SK-N-SH treated with all-trans-retinoic acid at 6 μM for 48 hours (cell line): ENCODE data around the gene KIF26A.

Experiments used
- ATAC-seq: fragments of 200-7000 bp; cut with Tn5 transposase; 3 replicates; pipeline ENCODE4 v1.9.1; 2020; ENCODE audit warnings: mild to moderate bottlenecking, moderate library complexity
- ARNTL ChIP-seq: fragments of 450-650 bp; formaldehyde crosslinking; IDR thresholded peaks from 2 replicates; pipeline ENCODE4 v1.5.0; 2020; ENCODE audit warnings: low read depth, mild to moderate bottlenecking, moderate library complexity, borderline replicate concordance
- BACH2 ChIP-seq: fragments of 250-450 bp; sonication (Bioruptor Pico); IDR thresholded peaks from 2 replicates; pipeline ENCODE4 v1.9.0; 2021; ENCODE audit warnings: mild to moderate bottlenecking, borderline replicate concordance
- CREB5 ChIP-seq: fragments of 250-450 bp; sonication (Bioruptor Pico); IDR thresholded peaks from 2 replicates; pipeline ENCODE4 v1.5.1; 2020; ENCODE audit warnings: low read depth, mild to moderate bottlenecking, moderate library complexity
- CSDC2 ChIP-seq: fragments of 250-450 bp; sonication (Bioruptor Pico); IDR thresholded peaks from 2 replicates; pipeline ENCODE4 v1.5.0; 2020; ENCODE audit warnings: mild to moderate bottlenecking, moderate library complexity
- CSRNP3 ChIP-seq: fragments of 250-450 bp; sonication (Bioruptor Pico); IDR thresholded peaks from 2 replicates; pipeline ENCODE4 v1.5.1; 2021; ENCODE audit warnings: mild to moderate bottlenecking, moderate library complexity
- ESRRG ChIP-seq: fragments of 250-450 bp; sonication (Bioruptor Pico); IDR thresholded peaks from 2 replicates; pipeline ENCODE4 v1.6.1; 2021; ENCODE audit warnings: mild to moderate bottlenecking
- ISL1 ChIP-seq: fragments of 250-450 bp; sonication (Bioruptor Pico); IDR thresholded peaks from 2 replicates; pipeline ENCODE4 v2.1.2; 2022; ENCODE audit warnings: mild to moderate bottlenecking, moderate library complexity
- OSR1 ChIP-seq: fragments of 250-450 bp; sonication (Bioruptor Pico); IDR thresholded peaks from 2 replicates; pipeline ENCODE4 v1.8.0; 2022; ENCODE audit warnings: moderate library complexity, mild to moderate bottlenecking, inconsistent platforms
- RARB ChIP-seq: fragments of 250-450 bp; sonication (Bioruptor Pico); IDR thresholded peaks from 2 replicates; pipeline ENCODE4 v1.8.0; 2021; ENCODE audit warnings: mild to moderate bottlenecking, moderate library complexity
- SNAI2 ChIP-seq: fragments of 250-450 bp; sonication (Bioruptor Pico); IDR thresholded peaks from 2 replicates; pipeline ENCODE4 v1.5.0; 2020; ENCODE audit warnings: mild to moderate bottlenecking, moderate library complexity
- TCF4 ChIP-seq: fragments of 250-450 bp; sonication (Bioruptor Pico); IDR thresholded peaks from 2 replicates; pipeline ENCODE4 v1.8.0; 2021; ENCODE audit warnings: mild to moderate bottlenecking, moderate library complexity, borderline replicate concordance
- TOX ChIP-seq: fragments of 250-450 bp; sonication (Bioruptor Pico); IDR thresholded peaks from 2 replicates; pipeline ENCODE4 v1.8.0; 2021; ENCODE audit warnings: mild to moderate bottlenecking, moderate library complexity, borderline replicate concordance
- TSHZ2 ChIP-seq: fragments of 250-450 bp; sonication (Bioruptor Pico); IDR thresholded peaks from 2 replicates; pipeline ENCODE4 v1.5.0; 2020; ENCODE audit warnings: mild to moderate bottlenecking, moderate library complexity
- ZC3H10 ChIP-seq: fragments of 250-450 bp; sonication (Bioruptor Pico); IDR thresholded peaks from 2 replicates; pipeline ENCODE4 v1.5.1; 2021; ENCODE audit warnings: mild to moderate bottlenecking, moderate library complexity
- ZFP3 ChIP-seq: fragments of 250-450 bp; sonication (Bioruptor Pico); IDR thresholded peaks from 2 replicates; pipeline ENCODE4 v1.5.0; 2020; ENCODE audit warnings: mild to moderate bottlenecking, moderate library complexity
- ZFP30 ChIP-seq: fragments of 450-650 bp; formaldehyde crosslinking; IDR thresholded peaks from 2 replicates; pipeline ENCODE4 v1.5.0; 2022; ENCODE audit warnings: mild to moderate bottlenecking, moderate library complexity
- ZNF565 ChIP-seq: fragments of 450-650 bp; formaldehyde crosslinking; conservative IDR thresholded peaks from 2 replicates; pipeline ENCODE4 v1.5.0; 2020; ENCODE audit warnings: low read depth, mild to moderate bottlenecking, moderate library complexity
- ZNF70 ChIP-seq: fragments of 450-650 bp; formaldehyde crosslinking; IDR thresholded peaks from 2 replicates; pipeline ENCODE4 v1.5.0; 2020; ENCODE audit warnings: mild to moderate bottlenecking, moderate library complexity
- ZNF8 ChIP-seq: fragments of 450-650 bp; formaldehyde crosslinking; IDR thresholded peaks from 2 replicates; pipeline ENCODE4 v1.5.0; 2020; ENCODE audit warnings: mild to moderate bottlenecking, moderate library complexity
- TF ChIP-seq, protein P1 (sequence below): fragments of 250-450 bp; sonication (Bioruptor Pico); IDR thresholded peaks from 2 replicates; pipeline ENCODE4 v1.8.0; 2020; ENCODE audit warnings: mild to moderate bottlenecking, moderate library complexity, borderline replicate concordance

Gene KIF26A

GRCh38 chr14:104157016-104157928, 18.9 kb downstream of the KIF26A start (continued):
- TF ChIP-seq CREB5, result no peak
- no peak for TF ChIP-seq ISL1 (CRISPR knock-in tag)
- TF ChIP-seq OSR1 (CRISPR knock-in tag), result no peak
- TF ChIP-seq BACH2 (CRISPR knock-in tag), result no peak
- no peak for TF ChIP-seq ZNF565 (CRISPR knock-in tag)
- TF ChIP-seq ZC3H10, result no peak

GRCh38 chr14:104158827-104159798, 20.7 kb downstream of the KIF26A start:
- TF ChIP-seq RARB (CRISPR knock-in tag) (no peak), TSHZ2 (CRISPR knock-in tag) (peak; percentile 73; the same call in 1 of the 2 replicates), ZFP3 (CRISPR knock-in tag) (peak; percentile 42; the same call in 1 of the 2 replicates), ARNTL (CRISPR knock-in tag) (no peak), CSRNP3 (CRISPR knock-in tag) (no peak), ZNF565 (CRISPR knock-in tag) (no peak), SNAI2 (CRISPR knock-in tag) (no peak), TCF4 (CRISPR knock-in tag) (peak; percentile 62; the same call in 1 of the 2 replicates)
- ATAC-seq, result peak; percentile 11; the same call in 1 of the 3 replicates

- peak; percentile 98 for TF ChIP-seq ZFP3 (CRISPR knock-in tag)
- TF ChIP-seq TOX (CRISPR knock-in tag), result no peak
- no peak for ATAC-seq
Observed at GRCh38 chr14:104159990-104160389, 21.6 kb downstream of the KIF26A start.

DNA sequence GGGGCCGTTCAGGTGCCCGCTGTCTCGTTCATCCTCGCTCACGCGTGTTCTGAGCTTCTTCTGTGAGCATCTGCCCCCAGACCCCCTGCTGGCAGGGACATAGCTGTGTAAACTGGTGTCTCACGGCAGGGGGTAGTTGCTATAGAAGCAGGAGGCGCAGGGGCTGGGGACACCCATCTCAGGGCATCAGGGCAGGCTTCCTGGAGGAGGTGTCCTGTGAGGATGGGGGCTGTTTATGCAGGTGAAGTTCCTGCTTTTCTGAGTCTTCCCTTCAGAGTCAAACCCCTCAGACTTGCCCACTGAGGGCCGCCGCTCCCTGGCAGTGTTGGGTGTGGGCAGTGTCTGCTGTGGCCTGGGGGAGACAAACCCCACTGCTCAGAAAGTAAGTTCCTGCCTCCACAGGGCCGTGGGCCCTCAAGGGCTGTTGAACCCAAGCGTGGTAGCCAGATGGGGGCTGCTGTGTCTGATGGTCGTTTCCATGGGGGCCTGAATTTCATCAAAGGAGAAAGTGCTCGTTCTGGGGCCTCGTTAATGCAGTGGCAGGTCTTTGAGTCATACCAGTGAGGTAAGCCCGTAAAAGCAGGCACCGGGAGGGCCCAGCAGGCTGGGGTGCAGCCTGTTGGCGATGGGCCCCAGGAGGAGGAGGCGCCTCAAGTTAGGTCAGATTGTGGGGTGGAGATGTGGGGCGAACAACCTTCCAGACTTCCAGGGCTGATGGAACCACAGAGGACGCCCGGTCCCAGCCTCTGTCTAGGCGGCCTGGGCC, 23.4 kb downstream of the KIF26A start:
- ATAC-seq, result no peak
- TF ChIP-seq SNAI2 (CRISPR knock-in tag) (no peak), ZC3H10 (no peak), CSDC2 (CRISPR knock-in tag) (no peak), ZNF8 (CRISPR knock-in tag) (no peak), CSRNP3 (CRISPR knock-in tag) (no peak), ESRRG (CRISPR knock-in tag) (no peak), BACH2 (CRISPR knock-in tag) (no peak), TCF4 (CRISPR knock-in tag) (no peak), ZFP30 (no peak), ARNTL (CRISPR knock-in tag) (no peak), ZNF70 (no peak)
- TF ChIP-seq, protein P1, sequence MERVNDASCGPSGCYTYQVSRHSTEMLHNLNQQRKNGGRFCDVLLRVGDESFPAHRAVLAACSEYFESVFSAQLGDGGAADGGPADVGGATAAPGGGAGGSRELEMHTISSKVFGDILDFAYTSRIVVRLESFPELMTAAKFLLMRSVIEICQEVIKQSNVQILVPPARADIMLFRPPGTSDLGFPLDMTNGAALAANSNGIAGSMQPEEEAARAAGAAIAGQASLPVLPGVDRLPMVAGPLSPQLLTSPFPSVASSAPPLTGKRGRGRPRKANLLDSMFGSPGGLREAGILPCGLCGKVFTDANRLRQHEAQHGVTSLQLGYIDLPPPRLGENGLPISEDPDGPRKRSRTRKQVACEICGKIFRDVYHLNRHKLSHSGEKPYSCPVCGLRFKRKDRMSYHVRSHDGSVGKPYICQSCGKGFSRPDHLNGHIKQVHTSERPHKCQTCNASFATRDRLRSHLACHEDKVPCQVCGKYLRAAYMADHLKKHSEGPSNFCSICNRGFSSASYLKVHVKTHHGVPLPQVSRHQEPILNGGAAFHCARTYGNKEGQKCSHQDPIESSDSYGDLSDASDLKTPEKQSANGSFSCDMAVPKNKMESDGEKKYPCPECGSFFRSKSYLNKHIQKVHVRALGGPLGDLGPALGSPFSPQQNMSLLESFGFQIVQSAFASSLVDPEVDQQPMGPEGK, result no peak
